Stimulated activated CD4-positive, alpha-beta T cell treated with anti-CD3 and anti-CD28 coated beads, Interleukin-15, amount 100 ng/mL, for 24 hours (primary cell): ENCODE results near the gene ZZZ3.
"Not testable (repeated sequence)": the region's sequence is repeated elsewhere in the genome, so short reads cannot be mapped to it uniquely, and the experiment has no call there.

Source experiments
- DNase-seq: peaks from one replicate; pipeline ENCODE4 v3.0.0-alpha.2; 2020

The ZZZ3 gene

DNA sequence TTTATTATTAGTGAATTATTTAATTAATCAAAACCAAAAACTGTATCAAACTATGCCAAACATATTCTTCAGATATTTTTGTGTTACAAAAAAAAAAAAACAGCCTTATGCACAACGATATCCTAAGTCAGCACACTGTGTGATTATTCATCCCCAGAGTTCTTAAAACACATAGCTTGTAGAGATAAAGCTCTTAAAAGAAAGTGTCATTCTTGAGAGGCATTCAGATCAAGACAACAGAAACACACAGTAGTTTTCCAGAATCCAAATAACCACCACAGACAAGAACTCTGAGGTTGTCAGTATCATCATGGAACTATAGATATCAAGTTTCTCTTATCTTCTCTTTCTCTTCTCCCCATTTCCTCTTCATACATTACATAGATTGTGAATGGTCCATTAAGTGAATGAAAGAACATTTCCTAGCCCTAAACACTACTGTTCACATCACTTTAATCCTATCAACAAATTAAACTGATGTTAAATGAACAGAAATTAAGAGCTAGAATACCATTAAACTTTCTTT is 13.5 kb downstream of the ZZZ3 start:
- DNase-seq: no peak

GRCh38 chr1:77664939-77665516 is 17.4 kb downstream of the ZZZ3 start:
- DNase-seq: no peak

- DNase-seq: no peak
Measured at GRCh38 chr1:77661696-77662095, 20.8 kb downstream of the ZZZ3 start.

DNA sequence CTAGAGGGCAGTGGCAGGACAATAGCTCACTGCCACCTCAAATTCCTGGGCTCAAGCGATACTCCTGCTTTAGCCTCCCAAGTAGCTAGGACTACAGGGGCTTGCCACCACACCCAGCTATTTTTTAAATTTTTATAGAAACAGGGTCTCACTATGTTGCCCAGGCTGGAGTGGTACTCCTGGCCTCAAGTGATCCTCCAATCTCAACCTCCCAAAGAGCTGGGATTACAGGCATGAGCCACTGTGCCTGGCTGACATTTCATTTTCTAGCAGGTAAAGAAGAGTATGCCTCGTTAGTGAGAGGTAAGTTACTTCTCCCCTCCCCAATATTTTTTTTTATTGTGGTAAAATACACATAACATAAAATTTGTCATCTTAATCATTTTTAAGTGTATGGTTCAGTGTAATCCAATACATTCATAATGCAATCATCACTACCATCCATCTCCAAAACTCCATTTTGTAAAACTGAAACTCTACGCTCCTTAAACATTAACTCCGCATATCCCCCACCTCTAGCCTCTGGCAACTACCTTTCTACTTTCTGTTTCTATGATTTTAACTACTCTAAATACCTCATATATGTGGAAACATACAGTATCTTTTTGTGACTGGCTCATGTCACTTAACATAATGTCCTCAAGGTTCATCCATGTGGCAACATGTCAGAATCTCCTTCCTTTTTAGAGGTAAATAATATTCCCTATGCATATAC is 22.4 kb downstream of the ZZZ3 start:
- no peak for DNase-seq

- DNase-seq: no peak
Measured at GRCh38 chr1:77658271-77658670, 24.2 kb downstream of the ZZZ3 start.

DNA sequence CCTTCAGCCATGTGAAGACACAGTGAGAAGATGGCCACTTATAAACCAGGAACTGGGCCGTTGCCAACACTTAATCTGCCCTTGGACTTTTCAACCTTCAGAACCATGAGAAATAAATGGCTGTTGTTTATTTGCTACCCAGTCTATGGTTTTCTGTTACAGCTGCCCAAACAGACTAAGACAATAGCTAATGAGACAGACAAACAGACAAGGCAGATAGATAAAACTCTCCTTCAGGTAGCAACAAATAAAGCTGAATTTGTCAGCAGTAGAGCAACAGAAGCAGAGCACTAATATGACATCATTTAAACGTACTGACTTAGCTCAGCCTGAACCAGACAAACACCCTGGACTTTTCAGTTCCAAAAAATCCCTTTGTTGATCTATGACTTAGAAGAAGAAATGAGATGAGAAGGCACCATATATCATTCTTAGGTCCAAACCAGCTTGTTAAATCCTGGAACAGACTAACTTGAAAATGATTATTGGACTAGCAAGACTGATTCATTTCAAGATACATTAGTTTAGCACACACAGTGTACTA is 27.0 kb downstream of the ZZZ3 start:
- no peak for DNase-seq

DNA sequence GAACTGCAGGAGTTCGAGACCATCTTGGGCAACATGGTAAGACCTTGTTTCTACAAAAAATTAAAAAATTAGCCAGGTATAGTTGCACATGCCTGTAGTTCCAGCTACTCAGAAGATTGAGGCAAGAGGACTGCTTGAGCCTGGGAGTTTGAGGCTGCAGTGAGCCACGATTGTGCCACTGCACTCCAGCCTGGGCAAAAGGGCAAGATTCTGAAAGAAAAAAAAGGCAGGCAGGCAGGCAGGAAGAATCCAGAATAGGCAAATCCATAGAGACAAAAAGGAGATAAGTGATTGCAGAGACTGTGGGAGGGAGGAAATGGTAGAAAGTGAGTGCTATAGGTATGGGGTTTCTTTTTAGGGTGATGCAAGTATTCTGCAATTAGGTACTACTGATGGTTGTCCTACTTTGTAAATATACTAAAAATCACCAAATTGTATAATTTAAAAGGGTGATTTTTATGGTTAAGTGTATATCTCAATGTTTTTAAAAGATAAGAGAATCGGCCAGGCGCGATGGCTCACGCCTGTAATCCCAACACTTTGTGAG is 29.4 kb downstream of the ZZZ3 start:
- DNase-seq: no peak

GRCh38 chr1:77652268-77652667 is 30.2 kb downstream of the ZZZ3 start:
- DNase-seq: no peak

GRCh38 chr1:77649127-77649526 is 33.3 kb downstream of the ZZZ3 start:
- DNase-seq: no peak

DNA sequence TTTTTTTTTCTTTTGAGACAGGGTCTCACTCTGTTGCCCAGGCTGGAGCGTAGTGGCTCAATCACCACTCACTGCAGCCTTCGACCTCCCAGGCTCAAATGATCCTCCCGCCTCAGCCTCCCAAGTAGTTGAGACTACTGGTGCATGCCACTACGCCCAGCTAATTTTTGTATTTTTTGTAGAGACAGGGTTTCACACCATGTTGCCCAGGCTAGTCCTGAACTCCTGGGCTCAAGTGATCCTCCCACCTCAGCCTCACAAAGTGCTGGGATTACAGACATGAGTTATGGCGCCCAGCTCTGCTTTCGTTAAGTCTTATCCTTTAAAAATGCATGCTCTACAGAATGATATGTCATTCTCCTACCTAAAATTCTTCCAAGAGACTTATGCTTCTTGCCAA is 36.2 kb downstream of the ZZZ3 start:
- DNase-seq: not testable (repeated sequence)

- DNase-seq: no peak
Measured at GRCh38 chr1:77643456-77643855, 39.0 kb downstream of the ZZZ3 start.

DNA sequence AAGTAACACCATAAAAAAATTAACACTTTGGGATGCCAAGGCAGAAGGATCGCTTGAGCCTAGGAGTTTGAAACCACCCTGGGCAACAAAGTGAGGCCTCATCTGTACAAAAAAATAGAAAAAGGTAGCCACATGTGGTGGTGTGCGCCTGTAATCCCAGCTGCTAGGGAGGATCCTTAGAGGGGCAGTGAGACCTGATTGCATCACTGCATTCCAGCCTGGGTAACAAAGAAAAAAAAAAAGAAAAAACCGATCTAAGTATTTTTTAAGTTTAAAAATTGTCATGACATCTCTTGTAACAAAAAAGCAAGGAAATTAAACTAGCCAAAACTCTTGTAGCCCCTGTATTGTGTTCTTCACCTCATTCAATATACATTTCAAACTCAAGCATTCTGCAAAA is 39.5 kb downstream of the ZZZ3 start:
- DNase-seq: no peak

GRCh38 chr1:77642196-77642595 is 40.3 kb downstream of the ZZZ3 start:
- DNase-seq: no peak

GRCh38 chr1:77639557-77640069 is 42.8 kb downstream of the ZZZ3 start:
- DNase-seq: no peak

DNA sequence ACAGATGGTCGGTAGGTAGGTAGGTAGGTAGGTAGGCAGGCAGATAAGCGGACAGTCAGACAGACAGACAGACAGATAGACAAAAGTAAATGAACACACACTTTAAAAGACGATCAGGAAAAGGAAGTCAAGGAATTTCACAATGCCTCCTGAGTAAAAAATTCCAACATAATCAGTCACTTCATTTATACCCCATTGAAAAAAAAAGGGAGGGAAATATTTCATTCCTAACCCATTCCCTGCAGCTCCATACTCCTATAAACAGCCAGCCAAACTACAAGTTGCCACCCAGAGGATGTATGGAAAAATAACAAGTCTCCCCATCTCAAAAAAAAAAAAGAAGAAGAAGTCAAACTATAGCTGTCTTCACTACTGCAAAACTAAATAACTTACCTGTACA is 43.4 kb downstream of the ZZZ3 start:
- DNase-seq: no peak

GRCh38 chr1:77636864-77637263 is 45.6 kb downstream of the ZZZ3 start:
- DNase-seq: no peak
